ENCODE measurements around the gene CRPPA. TPM values are rescaled to one million over a fixed set of nuclear protein-coding genes. Genes with fewer than 3 reads are reported as not detected.

The CRPPA gene
- total RNA-seq, 1 experiment from 2014 or later = 1.6 TPM

DNA sequence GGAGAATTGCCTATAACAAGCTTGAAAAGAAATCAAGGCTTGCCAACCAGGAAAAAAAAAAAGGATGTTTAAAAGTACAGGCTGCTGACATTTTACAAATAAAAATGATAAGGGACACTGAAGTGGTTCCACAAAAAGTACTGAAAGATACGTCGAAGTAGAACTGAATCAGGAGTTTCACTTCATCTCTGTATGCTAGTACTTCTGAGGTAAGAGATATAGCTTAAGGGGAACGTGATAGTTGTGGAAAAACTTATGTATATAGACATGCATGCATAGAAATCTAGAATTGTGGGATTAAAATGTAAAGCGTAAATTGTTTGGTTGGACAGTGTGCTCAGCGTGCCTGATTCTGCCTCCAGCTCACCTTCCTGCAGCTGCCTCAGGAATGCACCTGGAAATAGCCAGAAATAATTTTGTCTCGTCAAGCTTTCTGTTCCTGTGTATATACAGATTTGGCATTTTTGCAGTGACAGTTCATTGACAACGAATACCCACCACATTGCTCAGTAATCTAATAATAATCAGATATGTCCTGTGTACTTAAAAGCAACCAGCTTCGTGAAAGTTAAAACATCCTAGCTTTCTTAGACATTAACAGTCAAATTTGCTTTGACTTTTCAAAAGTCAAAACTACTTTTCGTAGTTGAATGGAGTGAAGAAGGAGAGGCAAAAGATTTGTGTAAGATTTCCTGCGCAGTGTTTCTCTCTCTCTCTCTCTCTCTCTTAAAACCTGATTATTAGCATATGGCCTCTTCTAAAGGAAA is 42.8 kb upstream of the CRPPA start:
- no peak overlapping the region for H2AFZ ChIP-seq (ENCODE audit: low read depth, low read length, poor library complexity, severe bottlenecking)
- no peaks in the 10 kb centered on the region for H3K4me1 ChIP-seq (ENCODE audit: control insufficient read depth in 1 of 2, insufficient read depth in 2 of 2, low read length in 2 of 2)
- ChIA-PET CTCF (no interaction called here), POLR2A (no interaction called here), RAD21 (ENCODE audit: low non-redundant PET in 1 of 2, low total read pairs in 2 of 2, uncharacterized antibody in 2 of 2, unreplicated experiment in 2 of 2) (no interaction called here)
- no peaks in the 10 kb centered on the region for H3K9me3 ChIP-seq (ENCODE audit: control insufficient read depth in 1 of 2, insufficient read depth in 1 of 2, low read depth in 1 of 2, low read length in 2 of 2)
- no peaks in the 10 kb centered on the region for H4K20me1 ChIP-seq (ENCODE audit: insufficient read depth)
- no peak for DNase-seq (ENCODE audit: low read depth, low spot score)
- no peak for ATAC-seq
- H3K79me2 ChIP-seq (ENCODE audit: insufficient read depth, low read length) = no peaks in the 10 kb centered on the region
- H3K27me3 ChIP-seq (ENCODE audit: insufficient read depth, low read length) = no peaks in the 10 kb centered on the region
- H3K9ac ChIP-seq (ENCODE audit: low read length) = no peak overlapping the region
- no peaks in the 10 kb centered on the region for H3K36me3 ChIP-seq (ENCODE audit: control insufficient read depth in 1 of 2, insufficient read depth in 2 of 2, low read length in 2 of 2)
- no peak overlapping the region for H3K27ac ChIP-seq (ENCODE audit: low read depth, low read length)
- intact Hi-C loops (cut with micrococcal nuclease) = no loop called here
- no peaks in the 10 kb centered on the region for H3K9me2 ChIP-seq (ENCODE audit: insufficient read depth)
- no peak for TF ChIP-seq CEBPB (IDR thresholded peaks at IDR 0.05; ENCODE audit: low read depth)
- H3K4me2 ChIP-seq (ENCODE audit: low read length) = no peak overlapping the region
- no peak overlapping the region for H3K4me3 ChIP-seq (replicated peaks in 1 of 2; ENCODE audit: low read depth in 1 of 2, low read length in 2 of 2)
- no TSS peak for BruUV-seq (replicated peaks)

GRCh38 chr7:16463520-16463919 is 42.2 kb upstream of the CRPPA start:
- H3K9ac ChIP-seq (ENCODE audit: low read length) = no peak overlapping the region
- no peak overlapping the region for H2AFZ ChIP-seq (ENCODE audit: low read depth, low read length, poor library complexity, severe bottlenecking)
- H3K9me2 ChIP-seq (ENCODE audit: insufficient read depth) = no peaks in the 10 kb centered on the region
- no peaks in the 10 kb centered on the region for H3K36me3 ChIP-seq (ENCODE audit: control insufficient read depth in 1 of 2, insufficient read depth in 2 of 2, low read length in 2 of 2)
- no peaks in the 10 kb centered on the region for H3K79me2 ChIP-seq (ENCODE audit: insufficient read depth, low read length)
- H4K20me1 ChIP-seq (ENCODE audit: insufficient read depth) = no peaks in the 10 kb centered on the region
- H3K4me2 ChIP-seq (ENCODE audit: low read length) = no peak overlapping the region
- CTCF ChIA-PET = no interaction called here
- no peaks in the 10 kb centered on the region for H3K4me1 ChIP-seq (ENCODE audit: control insufficient read depth in 1 of 2, insufficient read depth in 2 of 2, low read length in 2 of 2)
- H3K9me3 ChIP-seq (ENCODE audit: control insufficient read depth in 1 of 2, insufficient read depth in 1 of 2, low read depth in 1 of 2, low read length in 2 of 2) = no peaks in the 10 kb centered on the region
- DNase-seq (ENCODE audit: low read depth, low spot score) = no peak
- no peak overlapping the region for H3K4me3 ChIP-seq (replicated peaks in 1 of 2; ENCODE audit: low read depth in 1 of 2, low read length in 2 of 2)
- no peak for ATAC-seq
- no peak overlapping the region for H3K27ac ChIP-seq (ENCODE audit: low read depth, low read length)
- POLR2A ChIA-PET = no interaction called here
- intact Hi-C loops (cut with micrococcal nuclease) = no loop called here
- TF ChIP-seq, protein P1, sequence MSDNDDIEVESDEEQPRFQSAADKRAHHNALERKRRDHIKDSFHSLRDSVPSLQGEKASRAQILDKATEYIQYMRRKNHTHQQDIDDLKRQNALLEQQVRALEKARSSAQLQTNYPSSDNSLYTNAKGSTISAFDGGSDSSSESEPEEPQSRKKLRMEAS (IDR thresholded peaks at IDR 0.05) = no peak
- BruUV-seq (replicated peaks) = no TSS peak
- no peaks in the 10 kb centered on the region for H3K27me3 ChIP-seq (ENCODE audit: insufficient read depth, low read length)
- RAD21 ChIA-PET (ENCODE audit: low non-redundant PET in 1 of 2, low total read pairs in 2 of 2, uncharacterized antibody in 2 of 2, unreplicated experiment in 2 of 2) = no interaction called here

Data from HCT116 (cell line).